MM.1S (cell line): ENCODE data around the gene RERE.
"Not testable (repeated sequence)": the region's sequence is repeated elsewhere in the genome, so short reads cannot be mapped to it uniquely, and the experiment has no call there.

Experiments used
- DNase-seq: peaks from one replicate; pipeline ENCODE4 v3.0.0-alpha.2; 2015
- H2AFZ ChIP-seq: fragments of 300-600 bp; sonication (generic); 2 replicates; pipeline ENCODE4 v1.6.0; 2016; ENCODE audit warnings: antibody characterized with exemption, low read length
- H3F3A ChIP-seq: fragments of 300-600 bp; sonication (generic); 2 replicates; pipeline ENCODE4 v1.6.1; 2016; ENCODE audit warnings: mild to moderate bottlenecking, antibody characterized with exemption, low read length, moderate library complexity, mixed read lengths; ENCODE audit not compliant: insufficient read depth
- H3K27ac ChIP-seq: fragments of 300-600 bp; sonication (generic); 2 replicates; pipeline ENCODE4 v1.5.1; 2016; ENCODE audit warnings: mild to moderate bottlenecking, low read length
- H3K27me3 ChIP-seq: fragments of 300-600 bp; sonication (generic); replicated peaks from 2 replicates; pipeline ENCODE4 v1.6.0; 2016; ENCODE audit warnings: low read length; ENCODE audit not compliant: insufficient read depth
- H3K36me3 ChIP-seq: fragments of 300-600 bp; sonication (generic); replicated peaks from 2 replicates; pipeline ENCODE4 v1.6.1; 2016; ENCODE audit warnings: mild to moderate bottlenecking, low read length, mixed read lengths; ENCODE audit not compliant: insufficient read depth
- H3K4me1 ChIP-seq: fragments of 300-600 bp; sonication (generic); 2 replicates; pipeline ENCODE4 v1.6.1; 2016; ENCODE audit warnings: low read length, mixed read lengths
- H3K4me2 ChIP-seq: fragments of 300-600 bp; sonication (generic); 2 replicates; pipeline ENCODE4 v1.6.0; 2016; ENCODE audit warnings: low read depth, low read length
- H3K4me3 ChIP-seq: fragments of 300-600 bp; sonication (generic); 2 replicates; pipeline ENCODE4 v1.5.1; 2016; ENCODE audit warnings: low read length, mixed read lengths
- H3K79me2 ChIP-seq: fragments of 300-600 bp; sonication (generic); 2 replicates; pipeline ENCODE4 v1.6.1; 2016; ENCODE audit warnings: mixed run types, low read length, mixed read lengths
- H3K9ac ChIP-seq: fragments of 300-600 bp; sonication (generic); 2 replicates; pipeline ENCODE4 v1.6.1; 2016; ENCODE audit warnings: low read length, mixed read lengths
- H3K9me2 ChIP-seq: fragments of 300-600 bp; sonication (generic); replicated peaks from 2 replicates; pipeline ENCODE4 v1.6.1; 2016; ENCODE audit warnings: mild to moderate bottlenecking, low read length, mixed read lengths; ENCODE audit not compliant: insufficient read depth
- H3K9me3 ChIP-seq: fragments of 300-600 bp; sonication (generic); replicated peaks from 2 replicates; pipeline ENCODE4 v1.6.1; 2016; ENCODE audit warnings: mild to moderate bottlenecking, low read length, mixed read lengths; ENCODE audit not compliant: insufficient read depth
- H4K20me1 ChIP-seq: fragments of 300-600 bp; sonication (generic); 2 replicates; pipeline ENCODE4 v1.6.1; 2016; ENCODE audit warnings: mild to moderate bottlenecking, low read length, moderate library complexity, mixed read lengths; ENCODE audit not compliant: insufficient read depth
- EZH2 ChIP-seq: fragments of 300-600 bp; sonication (generic); optimal IDR thresholded peaks from 2 replicates; pipeline ENCODE3; 2017; ENCODE audit warnings: low read depth, mild to moderate bottlenecking, antibody characterized with exemption, low read length, mixed read lengths
- EZH2phosphoT487 ChIP-seq: fragments of 300-600 bp; sonication (generic); IDR thresholded peaks from 2 replicates; pipeline ENCODE4 v1.6.1; 2018; ENCODE audit warnings: antibody characterized with exemption, low read length
- TF ChIP-seq, protein P1 (sequence below): fragments of 300-600 bp; sonication (generic); IDR thresholded peaks from 2 replicates; pipeline ENCODE4 v1.5.1; 2016; ENCODE audit warnings: antibody characterized with exemption, low read length, mixed read lengths

The RERE gene

DNA sequence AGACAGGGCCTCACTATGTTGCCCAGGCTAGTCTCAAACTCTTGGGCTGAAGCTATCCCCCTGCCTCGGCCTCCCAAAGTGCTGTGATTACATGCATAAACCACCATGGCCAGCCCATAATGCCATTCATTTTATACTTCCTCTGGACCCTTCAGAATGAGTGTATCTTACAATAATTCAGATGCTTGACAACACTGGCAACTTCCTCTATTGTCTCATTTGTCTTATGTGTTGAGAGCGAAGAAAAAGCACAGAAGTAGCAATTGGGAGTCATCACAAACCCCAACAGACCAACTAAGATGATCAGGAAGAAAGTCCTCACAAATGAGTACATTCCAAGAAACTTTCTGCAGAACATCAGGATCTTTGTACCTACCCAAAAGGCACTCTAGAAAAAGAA lies 191.9 kb downstream of the RERE start:
- H4K20me1 ChIP-seq: no peaks in the 10 kb centered on the region
- H3K4me2 ChIP-seq: no peak overlapping the region

DNA sequence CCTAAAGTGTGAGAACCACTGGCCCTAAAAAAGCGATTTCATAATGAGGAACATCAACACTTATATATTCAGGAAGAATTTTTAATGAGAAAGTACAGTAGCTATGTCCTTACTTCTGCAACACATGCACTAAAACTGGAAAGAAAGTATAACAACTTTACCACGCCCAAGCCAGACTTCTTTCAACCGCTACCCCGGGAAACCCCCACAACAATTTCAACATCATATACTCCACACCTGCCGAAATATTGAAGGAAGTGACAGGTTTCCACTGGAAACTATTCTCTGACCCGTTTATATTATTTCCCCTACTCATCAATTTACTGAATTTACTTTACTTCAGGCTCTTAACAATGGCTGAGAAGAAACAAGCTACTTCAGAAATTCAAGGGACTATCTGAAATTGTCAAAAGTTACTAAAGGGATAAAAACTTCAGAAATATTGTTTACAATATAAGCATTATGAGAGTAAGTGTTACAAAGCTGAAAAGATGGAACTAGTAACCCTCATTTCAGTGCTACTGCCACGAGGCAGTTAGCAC lies 193.7 kb downstream of the RERE start:
- H3K9ac ChIP-seq, H3K27me3 ChIP-seq, H3K9me2 ChIP-seq, H3F3A ChIP-seq, DNase-seq, H3K9me3 ChIP-seq, H3K36me3 ChIP-seq, H4K20me1 ChIP-seq, H3K4me1 ChIP-seq, H3K27ac ChIP-seq, H3K4me3 ChIP-seq, H3K4me2 ChIP-seq, H2AFZ ChIP-seq: not testable (repeated sequence)
- H3K79me2 ChIP-seq: peaks cover 29% of the 10 kb centered on the region

More for the DNA sequence above, 191.9 kb downstream of the RERE start:
- Histone ChIP-seq H3F3A (no peaks in the 10 kb centered on the region), H3K36me3 (no peaks in the 10 kb centered on the region), H3K9ac (no peak overlapping the region), H2AFZ (no peak overlapping the region), H3K27me3 (no peaks in the 10 kb centered on the region), H3K4me3 (no peak overlapping the region), H3K79me2 (peaks cover 44% of the 10 kb centered on the region), H3K9me2 (no peaks in the 10 kb centered on the region), H3K4me1 (0 out of 2 replicates have a peak, but pooled peaks cover 9% of the 10 kb centered on the region), H3K27ac (no peak overlapping the region), H3K9me3 (no peaks in the 10 kb centered on the region)
- no peak for TF ChIP-seq EZH2phosphoT487
- TF ChIP-seq, protein P1, sequence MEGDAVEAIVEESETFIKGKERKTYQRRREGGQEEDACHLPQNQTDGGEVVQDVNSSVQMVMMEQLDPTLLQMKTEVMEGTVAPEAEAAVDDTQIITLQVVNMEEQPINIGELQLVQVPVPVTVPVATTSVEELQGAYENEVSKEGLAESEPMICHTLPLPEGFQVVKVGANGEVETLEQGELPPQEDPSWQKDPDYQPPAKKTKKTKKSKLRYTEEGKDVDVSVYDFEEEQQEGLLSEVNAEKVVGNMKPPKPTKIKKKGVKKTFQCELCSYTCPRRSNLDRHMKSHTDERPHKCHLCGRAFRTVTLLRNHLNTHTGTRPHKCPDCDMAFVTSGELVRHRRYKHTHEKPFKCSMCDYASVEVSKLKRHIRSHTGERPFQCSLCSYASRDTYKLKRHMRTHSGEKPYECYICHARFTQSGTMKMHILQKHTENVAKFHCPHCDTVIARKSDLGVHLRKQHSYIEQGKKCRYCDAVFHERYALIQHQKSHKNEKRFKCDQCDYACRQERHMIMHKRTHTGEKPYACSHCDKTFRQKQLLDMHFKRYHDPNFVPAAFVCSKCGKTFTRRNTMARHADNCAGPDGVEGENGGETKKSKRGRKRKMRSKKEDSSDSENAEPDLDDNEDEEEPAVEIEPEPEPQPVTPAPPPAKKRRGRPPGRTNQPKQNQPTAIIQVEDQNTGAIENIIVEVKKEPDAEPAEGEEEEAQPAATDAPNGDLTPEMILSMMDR: no peak
- TF ChIP-seq EZH2: no peak
- no peak for DNase-seq

GRCh38 chr1:8621785-8622348 lies 195.6 kb downstream of the RERE start:
- H3K4me2 ChIP-seq, H3K27me3 ChIP-seq, H2AFZ ChIP-seq, H3F3A ChIP-seq, H3K27ac ChIP-seq, H3K4me1 ChIP-seq, H3K9me3 ChIP-seq, H4K20me1 ChIP-seq, H3K9me2 ChIP-seq, H3K4me3 ChIP-seq, DNase-seq, H3K36me3 ChIP-seq, H3K9ac ChIP-seq: not testable (repeated sequence)
- H3K79me2 ChIP-seq: peaks cover 19% of the 10 kb centered on the region

DNA sequence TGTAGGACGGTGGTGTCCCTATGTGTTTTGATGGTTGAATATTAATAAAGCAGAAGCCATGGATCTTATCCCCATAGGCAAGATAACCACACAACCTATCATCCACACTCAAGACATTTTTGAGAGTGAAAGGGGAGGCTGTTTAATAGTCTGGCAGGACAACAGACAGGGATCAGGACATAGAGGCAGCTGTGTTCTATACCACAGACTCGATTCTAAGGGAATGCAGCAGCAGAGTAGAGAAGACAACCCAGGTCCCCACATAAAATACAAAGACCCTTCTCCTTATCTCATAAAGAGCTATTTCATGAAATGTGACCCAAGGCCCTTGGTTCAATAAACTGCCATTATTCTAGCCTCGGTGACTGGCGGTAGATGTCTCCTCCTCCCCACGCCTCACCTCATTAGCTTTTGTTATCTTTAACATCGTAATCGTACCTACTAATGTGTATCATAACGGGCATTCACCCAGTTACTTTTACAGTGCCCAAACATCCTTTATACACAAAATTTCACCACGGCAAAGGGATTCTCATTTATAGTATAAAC lies 196.3 kb downstream of the RERE start:
- H2AFZ ChIP-seq, H3K9me3 ChIP-seq, H3K4me3 ChIP-seq, H3K4me2 ChIP-seq, H3K9ac ChIP-seq, H3K4me1 ChIP-seq, H3K27ac ChIP-seq, H3K9me2 ChIP-seq, H3K27me3 ChIP-seq, H3K36me3 ChIP-seq, H4K20me1 ChIP-seq, DNase-seq, H3F3A ChIP-seq: not testable (repeated sequence)
- H3K79me2 ChIP-seq: peaks cover 11% of the 10 kb centered on the region; the same call in 1 of the 2 replicates

DNA sequence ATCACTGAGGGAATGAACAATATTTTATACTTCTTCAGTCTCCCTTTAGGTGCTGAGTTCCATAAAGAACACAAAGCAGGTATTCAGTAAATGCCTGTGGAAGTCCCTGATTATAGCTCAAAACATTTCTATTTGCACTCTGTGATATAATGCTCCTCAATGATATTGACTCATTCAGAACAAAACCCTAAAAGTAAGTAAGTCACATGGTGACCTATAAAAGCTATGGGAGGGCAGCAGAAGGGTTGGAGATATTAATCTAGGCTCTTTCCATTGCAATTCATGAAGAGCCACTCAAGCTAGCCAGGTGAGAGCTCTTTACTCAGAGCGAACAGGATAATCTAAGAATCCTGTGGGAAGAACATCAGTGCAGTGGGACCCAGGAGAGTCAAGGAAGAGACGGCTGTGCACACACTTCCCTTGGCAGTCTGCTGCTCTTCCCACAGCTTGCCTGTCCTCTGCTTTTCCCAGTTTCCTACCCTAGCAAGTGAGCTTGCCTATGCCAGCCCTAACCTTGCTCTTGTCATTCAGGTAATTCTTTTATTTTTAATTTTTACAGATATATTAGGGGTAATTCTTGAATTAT lies 197.4 kb downstream of the RERE start:
- H3F3A ChIP-seq, H4K20me1 ChIP-seq, H3K4me3 ChIP-seq, H3K27me3 ChIP-seq, H3K27ac ChIP-seq, DNase-seq, H3K4me1 ChIP-seq, H3K4me2 ChIP-seq, H2AFZ ChIP-seq, H3K9me2 ChIP-seq, H3K79me2 ChIP-seq, H3K9ac ChIP-seq, H3K36me3 ChIP-seq, H3K9me3 ChIP-seq: not testable (repeated sequence)

- H3K9ac ChIP-seq, DNase-seq, H3F3A ChIP-seq, H2AFZ ChIP-seq, H3K9me2 ChIP-seq, H3K79me2 ChIP-seq, H3K36me3 ChIP-seq, H3K9me3 ChIP-seq, H3K4me2 ChIP-seq, H3K27me3 ChIP-seq, H3K4me1 ChIP-seq, H4K20me1 ChIP-seq, H3K4me3 ChIP-seq, H3K27ac ChIP-seq: not testable (repeated sequence)
These were observed 198.0 kb downstream of the RERE start for GRCh38 chr1:8619419-8619818.

- H3K79me2 ChIP-seq, H3K9me3 ChIP-seq, H3K9ac ChIP-seq, H3K27ac ChIP-seq, H3K4me3 ChIP-seq, H3K4me2 ChIP-seq, H3F3A ChIP-seq, H3K9me2 ChIP-seq, H3K36me3 ChIP-seq, H3K27me3 ChIP-seq, DNase-seq, H2AFZ ChIP-seq, H3K4me1 ChIP-seq, H4K20me1 ChIP-seq: not testable (repeated sequence)
These were observed 200.6 kb downstream of the RERE start for GRCh38 chr1:8616791-8617190.
